BLaER1 treated with 17β-estradiol and CSF1 and Interleukin-3, amounts not matched to agents 10 nM and 100 nM (cell line): ENCODE data around the gene GSAP.

Source experiments
- H3K27ac ChIP-seq, 11 experiments: shearing (Covaris generic); formaldehyde crosslinking; 2 replicates each; pipeline ENCODE4 v1.8.1; 2022
- H3K27me3 ChIP-seq, 11 experiments: shearing (Covaris generic); formaldehyde crosslinking; 2 replicates each; pipeline ENCODE4 v1.8.1; 2022
- H3K36me3 ChIP-seq, 11 experiments: shearing (Covaris generic); formaldehyde crosslinking; 2 replicates each; pipeline ENCODE4 v1.8.1; 2022
- H3K4me1 ChIP-seq, 10 experiments: shearing (Covaris generic); formaldehyde crosslinking; 2 replicates each; pipeline ENCODE4 v1.8.1; 2022
- H3K4me2 ChIP-seq, 11 experiments: shearing (Covaris generic); formaldehyde crosslinking; 2 replicates each; pipeline ENCODE4 v1.8.1; 2022
- H3K4me3 ChIP-seq, 10 experiments: shearing (Covaris generic); formaldehyde crosslinking; 2 replicates each; pipeline ENCODE4 v1.8.1; 2022
- H3K9ac ChIP-seq, 11 experiments: shearing (Covaris generic); formaldehyde crosslinking; 2 replicates each; pipeline ENCODE4 v1.8.1; 2022
- H3K9me3 ChIP-seq, 11 experiments: shearing (Covaris generic); formaldehyde crosslinking; replicated peaks in 1 of 11; 2 replicates each; pipeline ENCODE4 v1.8.1; 2022
- H4K20me1 ChIP-seq, 11 experiments: shearing (Covaris generic); formaldehyde crosslinking; 2 replicates each; pipeline ENCODE4 v1.8.1; 2022
- Cebpa-rat ChIP-seq, 11 experiments: shearing (Covaris generic); IDR thresholded peaks; 2 replicates each; pipeline ENCODE4 v1.8.1; 2022

GSAP gene

DNA sequence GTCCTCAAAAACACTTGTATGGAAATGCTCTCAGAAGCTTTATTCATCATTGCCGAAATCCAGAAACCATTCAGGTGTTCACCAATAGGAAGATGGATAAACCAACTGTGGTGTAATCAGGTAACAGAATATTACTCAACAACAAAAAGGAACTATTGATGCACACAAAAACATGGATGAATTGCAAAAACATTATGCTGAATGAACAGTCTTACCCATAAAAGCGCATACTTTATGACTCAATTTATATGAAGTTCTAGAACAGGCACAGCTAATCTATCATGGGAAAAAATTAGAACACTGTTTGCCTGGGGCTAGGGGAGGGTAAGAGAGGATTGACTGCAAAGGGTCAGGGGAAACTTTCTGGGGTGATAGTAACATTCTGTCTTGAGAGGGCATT lies 26.9 kb upstream of the GSAP start:
- peak overlapping the region in 4 of 11 experiments; percentile 33 to 41 (median 36); a peak in 7 of 22 replicates for H3K27ac ChIP-seq
- H3K4me1 ChIP-seq, result peaks cover 0 to 42% (median 13%) of the 10 kb centered on the region in 10 experiments; a peak in 10 of 20 replicates
- H3K36me3 ChIP-seq, result no peaks in the 10 kb centered on the region
- no peaks in the 10 kb centered on the region for H3K9me3 ChIP-seq
- H3K4me2 ChIP-seq, result peak overlapping the region in 5 of 11 experiments; percentile 16 to 42 (median 21); a peak in 9 of 22 replicates
- no peak overlapping the region for H3K4me3 ChIP-seq
- no peak overlapping the region for H3K9ac ChIP-seq
- H3K27me3 ChIP-seq, result no peaks in the 10 kb centered on the region
- H4K20me1 ChIP-seq, result no peaks in the 10 kb centered on the region
- TF ChIP-seq Cebpa-rat (IDR thresholded peaks at IDR 0.05), result no peak

- H3K4me3 ChIP-seq, result no peak overlapping the region
- H3K36me3 ChIP-seq, result no peaks in the 10 kb centered on the region
- peak overlapping the region in 5 of 11 experiments; percentile 16 to 42 (median 21); a peak in 9 of 22 replicates for H3K4me2 ChIP-seq
- H4K20me1 ChIP-seq, result no peaks in the 10 kb centered on the region
- H3K27me3 ChIP-seq, result no peaks in the 10 kb centered on the region
- peak overlapping the region in 4 of 11 experiments; percentile 33 to 41 (median 36); a peak in 7 of 22 replicates for H3K27ac ChIP-seq
- H3K4me1 ChIP-seq, result peaks cover 0 to 38% (median 12%) of the 10 kb centered on the region in 10 experiments; a peak in 10 of 20 replicates
- H3K9ac ChIP-seq, result no peak overlapping the region
- no peak for TF ChIP-seq Cebpa-rat (IDR thresholded peaks at IDR 0.05)
- H3K9me3 ChIP-seq, result no peaks in the 10 kb centered on the region
Measured at GRCh38 chr7:77442636-77443035, 26.5 kb upstream of the GSAP start.

- Histone ChIP-seq H3K9ac (no peak overlapping the region), H3K27ac (0 out of 22 replicates have a peak overlapping the region, but pooled peaks of 1 of the 11 experiments have one; percentile 8), H3K4me3 (no peak overlapping the region), H3K36me3 (no peaks in the 10 kb centered on the region), H3K9me3 (no peaks in the 10 kb centered on the region), H3K4me1 (peaks cover 0 to 30% (median 8%) of the 10 kb centered on the region in 10 experiments; a peak in 8 of 20 replicates), H4K20me1 (no peaks in the 10 kb centered on the region), H3K4me2 (no peak overlapping the region), H3K27me3 (no peaks in the 10 kb centered on the region)
- no peak for TF ChIP-seq Cebpa-rat (IDR thresholded peaks at IDR 0.05)
Measured at GRCh38 chr7:77441046-77441445, 24.9 kb upstream of the GSAP start.

DNA sequence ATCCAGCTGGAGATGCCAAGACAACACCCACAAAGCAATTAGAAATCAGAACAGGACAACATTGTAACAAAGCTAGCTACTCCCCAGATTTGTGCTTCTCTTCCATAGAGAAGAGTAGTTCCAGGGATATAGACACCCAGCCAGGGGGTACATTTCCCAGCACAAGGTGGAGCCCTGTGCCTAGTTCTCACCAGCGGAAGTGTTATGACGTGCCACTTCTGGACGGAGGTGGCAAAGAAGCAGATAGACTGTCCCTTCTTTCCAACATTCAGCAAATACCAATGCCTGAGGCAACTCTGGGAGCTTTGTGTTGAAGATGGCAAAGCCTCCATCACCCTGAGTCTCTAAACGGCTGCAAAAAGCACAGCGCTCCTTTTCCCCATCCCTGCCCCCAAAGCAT lies 23.4 kb upstream of the GSAP start:
- H3K9ac ChIP-seq, result no peak overlapping the region
- H3K36me3 ChIP-seq, result no peaks in the 10 kb centered on the region
- no peak overlapping the region for H3K4me2 ChIP-seq
- TF ChIP-seq Cebpa-rat (IDR thresholded peaks at IDR 0.05), result no peak
- H3K9me3 ChIP-seq, result no peaks in the 10 kb centered on the region
- peaks cover 0 to 44% (median 15%) of the 10 kb centered on the region in 10 experiments; a peak in 16 of 20 replicates for H3K4me1 ChIP-seq
- no peaks in the 10 kb centered on the region for H4K20me1 ChIP-seq
- no peaks in the 10 kb centered on the region for H3K27me3 ChIP-seq
- no peak overlapping the region for H3K27ac ChIP-seq
- no peak overlapping the region for H3K4me3 ChIP-seq

DNA sequence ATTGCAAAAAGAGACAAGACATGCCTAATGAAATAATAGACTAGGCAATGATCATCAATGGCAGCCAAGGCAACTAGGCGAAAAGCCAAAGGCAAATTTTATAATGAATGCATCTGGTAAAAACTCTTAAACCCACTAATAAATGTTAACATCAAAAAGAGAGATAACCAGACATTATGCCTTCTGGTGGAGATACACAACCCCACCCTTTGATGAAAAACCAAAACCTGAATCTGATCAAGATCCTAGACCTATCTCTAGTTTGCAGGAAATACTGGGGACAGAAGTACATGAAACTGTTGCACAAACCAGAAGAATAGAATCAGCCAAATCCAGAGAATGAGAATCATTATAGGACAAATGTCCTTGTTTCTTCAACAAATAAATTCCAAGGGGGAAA lies 22.0 kb upstream of the GSAP start:
- Histone ChIP-seq H3K27me3 (no peaks in the 10 kb centered on the region), H3K4me1 (peaks cover 0 to 55% (median 25%) of the 10 kb centered on the region in 10 experiments; a peak in 16 of 20 replicates), H3K9me3 (no peaks in the 10 kb centered on the region), H3K4me2 (no peak overlapping the region), H3K36me3 (no peaks in the 10 kb centered on the region), H3K4me3 (no peak overlapping the region), H3K9ac (no peak overlapping the region), H3K27ac (no peak overlapping the region), H4K20me1 (no peaks in the 10 kb centered on the region)
- no peak for TF ChIP-seq Cebpa-rat (IDR thresholded peaks at IDR 0.05)

DNA sequence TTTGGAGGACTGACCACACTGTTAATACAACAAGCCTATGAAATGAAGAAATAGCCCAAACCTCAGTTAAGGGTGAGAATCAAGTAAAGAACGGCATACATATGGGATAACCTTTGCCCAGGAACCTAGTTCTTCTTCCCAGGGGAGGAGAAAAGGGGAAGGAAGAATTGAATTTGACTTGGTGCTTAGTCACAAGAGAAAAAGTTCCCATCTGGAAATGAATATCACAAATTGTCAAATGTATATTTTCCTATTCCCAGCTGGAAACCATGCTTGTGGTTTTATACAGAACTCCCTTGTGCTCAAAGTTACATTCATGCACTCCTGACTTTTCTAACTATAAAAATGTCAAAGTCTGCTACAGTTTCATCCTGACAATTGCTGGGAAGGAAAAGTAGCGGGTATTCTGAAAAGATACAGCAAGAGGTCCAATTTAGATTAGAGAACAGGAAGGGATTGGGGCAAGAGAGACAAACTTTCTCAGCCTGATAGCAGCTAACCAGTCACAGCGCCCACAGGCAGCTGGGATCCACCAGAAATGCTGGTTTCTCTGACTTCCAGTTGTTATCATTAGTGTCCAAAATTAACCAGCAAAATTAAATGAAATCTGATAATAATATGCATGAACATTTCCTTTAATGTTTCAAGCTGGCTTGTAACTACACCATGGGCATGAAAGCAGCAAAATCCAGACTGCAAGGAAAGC lies 18.6 kb upstream of the GSAP start:
- no peak for TF ChIP-seq Cebpa-rat (IDR thresholded peaks at IDR 0.05)
- Histone ChIP-seq H3K4me2 (peak overlapping the region in 10 of 11 experiments; percentile 2 to 73 (median 45); a peak in 16 of 22 replicates), H3K9me3 (no peaks in the 10 kb centered on the region), H3K36me3 (no peaks in the 10 kb centered on the region), H3K4me1 (peaks cover under 1 to 62% (median 36%) of the 10 kb centered on the region in 10 experiments; a peak in 19 of 20 replicates), H3K27ac (peak overlapping the region in 5 of 11 experiments; percentile 20 to 49 (median 36); a peak in 9 of 22 replicates), H3K9ac (no peak overlapping the region), H4K20me1 (no peaks in the 10 kb centered on the region), H3K27me3 (no peaks in the 10 kb centered on the region), H3K4me3 (no peak overlapping the region)

- no peaks in the 10 kb centered on the region for H4K20me1 ChIP-seq
- H3K27me3 ChIP-seq, result no peaks in the 10 kb centered on the region
- peak overlapping the region in 6 of 11 experiments; percentile 11 to 49 (median 26); a peak in 7 of 22 replicates for H3K27ac ChIP-seq
- no peak overlapping the region for H3K4me3 ChIP-seq
- H3K4me2 ChIP-seq, result peak overlapping the region in 10 of 11 experiments; percentile 2 to 73 (median 45); a peak in 16 of 22 replicates
- H3K4me1 ChIP-seq, result peaks cover 9 to 66% (median 43%) of the 10 kb centered on the region in 10 experiments
- no peaks in the 10 kb centered on the region for H3K9me3 ChIP-seq
- no peak overlapping the region for H3K9ac ChIP-seq
- no peaks in the 10 kb centered on the region for H3K36me3 ChIP-seq
- TF ChIP-seq Cebpa-rat (IDR thresholded peaks at IDR 0.05), result no peak
Measured at GRCh38 chr7:77433901-77434300, 17.8 kb upstream of the GSAP start.

GRCh38 chr7:77430927-77431326 lies 14.8 kb upstream of the GSAP start:
- Histone ChIP-seq H3K4me3 (no peak overlapping the region), H3K4me2 (peak overlapping the region in 8 of 11 experiments; percentile 3 to 89 (median 82); a peak in 11 of 22 replicates)

DNA sequence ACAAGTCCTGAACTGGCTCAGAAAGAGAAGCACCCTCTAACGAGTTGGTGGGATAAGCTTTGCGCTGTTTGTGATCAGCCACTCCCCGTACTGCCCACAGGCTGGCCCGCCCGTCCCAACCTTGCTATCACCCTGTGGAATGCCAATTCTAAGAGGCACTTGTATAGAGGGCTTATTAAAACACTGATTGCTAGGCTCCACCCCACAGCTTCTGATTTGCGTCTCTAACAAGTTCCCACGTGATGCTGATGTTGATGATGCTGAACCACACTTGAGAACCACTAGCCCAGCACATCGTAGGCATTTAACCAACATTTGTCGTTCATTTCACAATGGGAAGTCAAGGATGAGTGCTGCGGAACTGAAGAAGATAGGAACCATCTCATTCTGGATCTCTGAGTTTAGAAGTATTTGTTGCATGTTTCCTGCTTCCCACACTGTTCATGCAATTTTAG lies 12.7 kb upstream of the GSAP start:
- Histone ChIP-seq H3K36me3 (no peaks in the 10 kb centered on the region), H3K9me3 (no peaks in the 10 kb centered on the region), H3K27me3 (no peaks in the 10 kb centered on the region), H4K20me1 (no peaks in the 10 kb centered on the region), H3K4me3 (peak overlapping the region in 3 of 10 experiments; percentile 17 to 28 (median 24); a peak in 2 of 20 replicates), H3K9ac (peak overlapping the region; percentile 4 to 75 (median 69); a peak in 19 of 22 replicates), H3K27ac (peak overlapping the region; percentile 73 to 92 (median 87)), H3K4me1 (peaks cover 23 to 82% (median 58%) of the 10 kb centered on the region in 10 experiments), H3K4me2 (peak overlapping the region; percentile 39 to 89 (median 83))
- TF ChIP-seq Cebpa-rat (IDR thresholded peaks at IDR 0.05), result peak in 10 of 11 experiments; percentile 46 to 93 (median 80); a peak in 16 of 22 replicates

More at GRCh38 chr7:77430927-77431326, 14.8 kb upstream of the GSAP start:
- no peak for TF ChIP-seq Cebpa-rat (IDR thresholded peaks at IDR 0.05)
- Histone ChIP-seq H3K4me1 (peaks cover 23 to 87% (median 71%) of the 10 kb centered on the region in 10 experiments), H3K36me3 (no peaks in the 10 kb centered on the region), H3K9me3 (no peaks in the 10 kb centered on the region), H3K27me3 (no peaks in the 10 kb centered on the region), H3K9ac (no peak overlapping the region; a peak in 1 of 22 replicates), H4K20me1 (no peaks in the 10 kb centered on the region), H3K27ac (peak overlapping the region in 10 of 11 experiments; percentile 6 to 89 (median 84); a peak in 14 of 22 replicates)
